ENCODE results near the gene CFAP46. TPM values are rescaled to one million over a fixed set of nuclear protein-coding genes. Genes with fewer than 3 reads are reported as not detected.
"Not testable (repeated sequence)": the region's sequence is repeated elsewhere in the genome, so short reads cannot be mapped to it uniquely, and the experiment has no call there.

The CFAP46 gene
- polyA plus RNA-seq, 1 donor from 2014 or later = 2.6 TPM

GRCh38 chr10:132774181-132774901, 168.0 kb downstream of the CFAP46 start:
- H3K4me3 ChIP-seq (ENCODE audit: low read length) = no peak overlapping the region
- H3K27me3 ChIP-seq (ENCODE audit: insufficient read depth, low read depth, low read length) = no peaks in the 10 kb centered on the region
- H3K79me2 ChIP-seq (replicated peaks; ENCODE audit: insufficient read depth, low read length) = no peaks in the 10 kb centered on the region
- no peak overlapping the region for H3K27ac ChIP-seq (ENCODE audit: low read length)
- no peak overlapping the region for H2AFZ ChIP-seq (ENCODE audit: low read depth, low read length)
- H3K9me3 ChIP-seq (ENCODE audit: low read length) = no peaks in the 10 kb centered on the region
- no peak overlapping the region for H3K4me2 ChIP-seq (ENCODE audit: low read length)
- no peaks in the 10 kb centered on the region for H3K9me2 ChIP-seq (ENCODE audit: insufficient read depth, low read length)
- H4K20me1 ChIP-seq (ENCODE audit: insufficient read depth) = no peaks in the 10 kb centered on the region
- no peak overlapping the region for H3K9ac ChIP-seq (ENCODE audit: low read length)
- H3F3A ChIP-seq (ENCODE audit: insufficient read depth, low read length, poor library complexity, severe bottlenecking) = no peaks in the 10 kb centered on the region
- H3K36me3 ChIP-seq (ENCODE audit: insufficient read depth, low read length) = no peaks in the 10 kb centered on the region
- TF ChIP-seq RAD21 (conservative IDR thresholded peaks at IDR 0.05) (no peak), EZH2 (IDR thresholded peaks at IDR 0.05; ENCODE audit: borderline replicate concordance, insufficient read depth, low read length, poor library complexity, severe bottlenecking) (no peak), SMC3 (conservative IDR thresholded peaks at IDR 0.05; ENCODE audit: poor library complexity) (no peak), MXI1 (conservative IDR thresholded peaks at IDR 0.05; ENCODE audit: poor library complexity, severe bottlenecking) (no peak)
- TF ChIP-seq, protein P1, sequence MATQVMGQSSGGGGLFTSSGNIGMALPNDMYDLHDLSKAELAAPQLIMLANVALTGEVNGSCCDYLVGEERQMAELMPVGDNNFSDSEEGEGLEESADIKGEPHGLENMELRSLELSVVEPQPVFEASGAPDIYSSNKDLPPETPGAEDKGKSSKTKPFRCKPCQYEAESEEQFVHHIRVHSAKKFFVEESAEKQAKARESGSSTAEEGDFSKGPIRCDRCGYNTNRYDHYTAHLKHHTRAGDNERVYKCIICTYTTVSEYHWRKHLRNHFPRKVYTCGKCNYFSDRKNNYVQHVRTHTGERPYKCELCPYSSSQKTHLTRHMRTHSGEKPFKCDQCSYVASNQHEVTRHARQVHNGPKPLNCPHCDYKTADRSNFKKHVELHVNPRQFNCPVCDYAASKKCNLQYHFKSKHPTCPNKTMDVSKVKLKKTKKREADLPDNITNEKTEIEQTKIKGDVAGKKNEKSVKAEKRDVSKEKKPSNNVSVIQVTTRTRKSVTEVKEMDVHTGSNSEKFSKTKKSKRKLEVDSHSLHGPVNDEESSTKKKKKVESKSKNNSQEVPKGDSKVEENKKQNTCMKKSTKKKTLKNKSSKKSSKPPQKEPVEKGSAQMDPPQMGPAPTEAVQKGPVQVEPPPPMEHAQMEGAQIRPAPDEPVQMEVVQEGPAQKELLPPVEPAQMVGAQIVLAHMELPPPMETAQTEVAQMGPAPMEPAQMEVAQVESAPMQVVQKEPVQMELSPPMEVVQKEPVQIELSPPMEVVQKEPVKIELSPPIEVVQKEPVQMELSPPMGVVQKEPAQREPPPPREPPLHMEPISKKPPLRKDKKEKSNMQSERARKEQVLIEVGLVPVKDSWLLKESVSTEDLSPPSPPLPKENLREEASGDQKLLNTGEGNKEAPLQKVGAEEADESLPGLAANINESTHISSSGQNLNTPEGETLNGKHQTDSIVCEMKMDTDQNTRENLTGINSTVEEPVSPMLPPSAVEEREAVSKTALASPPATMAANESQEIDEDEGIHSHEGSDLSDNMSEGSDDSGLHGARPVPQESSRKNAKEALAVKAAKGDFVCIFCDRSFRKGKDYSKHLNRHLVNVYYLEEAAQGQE (IDR thresholded peaks at IDR 0.05; ENCODE audit: borderline replicate concordance) = no peak
- TF ChIP-seq, protein P2, sequence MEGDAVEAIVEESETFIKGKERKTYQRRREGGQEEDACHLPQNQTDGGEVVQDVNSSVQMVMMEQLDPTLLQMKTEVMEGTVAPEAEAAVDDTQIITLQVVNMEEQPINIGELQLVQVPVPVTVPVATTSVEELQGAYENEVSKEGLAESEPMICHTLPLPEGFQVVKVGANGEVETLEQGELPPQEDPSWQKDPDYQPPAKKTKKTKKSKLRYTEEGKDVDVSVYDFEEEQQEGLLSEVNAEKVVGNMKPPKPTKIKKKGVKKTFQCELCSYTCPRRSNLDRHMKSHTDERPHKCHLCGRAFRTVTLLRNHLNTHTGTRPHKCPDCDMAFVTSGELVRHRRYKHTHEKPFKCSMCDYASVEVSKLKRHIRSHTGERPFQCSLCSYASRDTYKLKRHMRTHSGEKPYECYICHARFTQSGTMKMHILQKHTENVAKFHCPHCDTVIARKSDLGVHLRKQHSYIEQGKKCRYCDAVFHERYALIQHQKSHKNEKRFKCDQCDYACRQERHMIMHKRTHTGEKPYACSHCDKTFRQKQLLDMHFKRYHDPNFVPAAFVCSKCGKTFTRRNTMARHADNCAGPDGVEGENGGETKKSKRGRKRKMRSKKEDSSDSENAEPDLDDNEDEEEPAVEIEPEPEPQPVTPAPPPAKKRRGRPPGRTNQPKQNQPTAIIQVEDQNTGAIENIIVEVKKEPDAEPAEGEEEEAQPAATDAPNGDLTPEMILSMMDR (IDR thresholded peaks at IDR 0.05; ENCODE audit: poor library complexity, severe bottlenecking) = no peak

GRCh38 chr10:132772816-132773215, 169.6 kb downstream of the CFAP46 start:
- not testable (repeated sequence) for H3K9ac ChIP-seq (ENCODE audit: low read length); H4K20me1 ChIP-seq (ENCODE audit: insufficient read depth); H3K27me3 ChIP-seq (ENCODE audit: insufficient read depth, low read depth, low read length); H3K4me3 ChIP-seq (ENCODE audit: low read length); H3K27ac ChIP-seq (ENCODE audit: low read length); H3K4me2 ChIP-seq (ENCODE audit: low read length); H2AFZ ChIP-seq (ENCODE audit: low read depth, low read length); H3F3A ChIP-seq (ENCODE audit: insufficient read depth, low read length, poor library complexity, severe bottlenecking); H3K9me2 ChIP-seq (ENCODE audit: insufficient read depth, low read length); H3K36me3 ChIP-seq (ENCODE audit: insufficient read depth, low read length); H3K79me2 ChIP-seq (replicated peaks; ENCODE audit: insufficient read depth, low read length)
- peaks cover 13% of the 10 kb centered on the region for H3K9me3 ChIP-seq (ENCODE audit: low read length)

Measured in neural cell (in vitro differentiated cells).